Measurements from ENCODE around the gene LHFPL2.

LHFPL2 gene

GRCh38 chr5:78594610-78595457 lies 53.7 kb downstream of the LHFPL2 start:
- TF ChIP-seq SPI1 (IDR thresholded peaks at IDR 0.05; ENCODE audit: borderline replicate concordance, low read depth): no peak
- TF ChIP-seq REST (IDR thresholded peaks at IDR 0.05; ENCODE audit: insufficient replicate concordance, low read depth): no peak
- TF ChIP-seq POLR2AphosphoS5 (IDR thresholded peaks at IDR 0.05; ENCODE audit: low read depth): no peak
- Histone ChIP-seq H3K27ac (replicated peaks) (no peak overlapping the region), H3K27me3 (ENCODE audit: insufficient read depth, poor library complexity, severe bottlenecking) (no peaks in the 10 kb centered on the region), H3K4me3 (replicated peaks; ENCODE audit: insufficient read depth, low read length) (no peak overlapping the region)
- no peak for DNase-seq (ENCODE audit: low read depth in 1 of 2, low spot score in 1 of 2)

- no peak for DNase-seq (ENCODE audit: low read depth in 1 of 2, low spot score in 1 of 2)
- TF ChIP-seq GABPA (IDR thresholded peaks at IDR 0.05; ENCODE audit: low read depth) (no peak), CTCF (IDR thresholded peaks at IDR 0.05; ENCODE audit: insufficient read depth, low read length) (no peak), SPI1 (IDR thresholded peaks at IDR 0.05; ENCODE audit: borderline replicate concordance, low read depth) (peak; percentile 14; the same call in 1 of the 2 replicates), POLR2AphosphoS5 (IDR thresholded peaks at IDR 0.05; ENCODE audit: low read depth) (no peak), REST (IDR thresholded peaks at IDR 0.05; ENCODE audit: insufficient replicate concordance, low read depth) (no peak)
- H3K27ac ChIP-seq (replicated peaks): no peak overlapping the region
- no peaks in the 10 kb centered on the region for H3K27me3 ChIP-seq (ENCODE audit: insufficient read depth, poor library complexity, severe bottlenecking)
- no peak overlapping the region for H3K4me3 ChIP-seq (replicated peaks; ENCODE audit: insufficient read depth, low read length)
These were observed 54.6 kb downstream of the LHFPL2 start for GRCh38 chr5:78594021-78594420.

GRCh38 chr5:78593465-78593864 lies 55.1 kb downstream of the LHFPL2 start:
- Histone ChIP-seq H3K4me3 (replicated peaks; ENCODE audit: insufficient read depth, low read length) (no peak overlapping the region), H3K27ac (replicated peaks) (no peak overlapping the region), H3K27me3 (ENCODE audit: insufficient read depth, poor library complexity, severe bottlenecking) (no peaks in the 10 kb centered on the region)
- DNase-seq (ENCODE audit: low read depth in 1 of 2, low spot score in 1 of 2): no peak
- TF ChIP-seq POLR2AphosphoS5 (IDR thresholded peaks at IDR 0.05; ENCODE audit: low read depth) (no peak), REST (IDR thresholded peaks at IDR 0.05; ENCODE audit: insufficient replicate concordance, low read depth) (no peak), SPI1 (IDR thresholded peaks at IDR 0.05; ENCODE audit: borderline replicate concordance, low read depth) (no peak)

GRCh38 chr5:78592735-78593386 lies 55.7 kb downstream of the LHFPL2 start:
- DNase-seq (ENCODE audit: low read depth in 1 of 2, low spot score in 1 of 2): no peak
- no peaks in the 10 kb centered on the region for H3K27me3 ChIP-seq (ENCODE audit: insufficient read depth, poor library complexity, severe bottlenecking)
- no peak overlapping the region for H3K27ac ChIP-seq (replicated peaks)
- no peak overlapping the region for H3K4me3 ChIP-seq (replicated peaks; ENCODE audit: insufficient read depth, low read length)
- TF ChIP-seq POLR2AphosphoS5 (IDR thresholded peaks at IDR 0.05; ENCODE audit: low read depth) (no peak), REST (IDR thresholded peaks at IDR 0.05; ENCODE audit: insufficient replicate concordance, low read depth) (no peak), SPI1 (IDR thresholded peaks at IDR 0.05; ENCODE audit: borderline replicate concordance, low read depth) (no peak), GABPA (IDR thresholded peaks at IDR 0.05; ENCODE audit: low read depth) (no peak), CTCF (IDR thresholded peaks at IDR 0.05; ENCODE audit: insufficient read depth, low read length) (no peak)
